Peyer's patch (tissue), 4 donors: ENCODE results near the gene ADGRG3.

Source experiments
- CTCF ChIP-seq, 6 experiments: fragments of 450-650 bp in 4 of 6; fragments of 200-600 bp in 2 of 6; sonication (generic) in 1 of 6; IDR thresholded peaks; one replicate each; pipeline ENCODE4 v1.5.1; 2017 to 2019; ENCODE audit warnings: antibody characterized with exemption in 6 of 6, mild to moderate bottlenecking in 3 of 6, moderate library complexity in 1 of 6
- POLR2A ChIP-seq, 2 donors: fragments of 450-650 bp; IDR thresholded peaks; one replicate each; pipeline ENCODE4 v1.5.1; 2017; ENCODE audit warnings: antibody characterized with exemption in 2 of 2, mild to moderate bottlenecking in 2 of 2, moderate library complexity in 2 of 2

DNA sequence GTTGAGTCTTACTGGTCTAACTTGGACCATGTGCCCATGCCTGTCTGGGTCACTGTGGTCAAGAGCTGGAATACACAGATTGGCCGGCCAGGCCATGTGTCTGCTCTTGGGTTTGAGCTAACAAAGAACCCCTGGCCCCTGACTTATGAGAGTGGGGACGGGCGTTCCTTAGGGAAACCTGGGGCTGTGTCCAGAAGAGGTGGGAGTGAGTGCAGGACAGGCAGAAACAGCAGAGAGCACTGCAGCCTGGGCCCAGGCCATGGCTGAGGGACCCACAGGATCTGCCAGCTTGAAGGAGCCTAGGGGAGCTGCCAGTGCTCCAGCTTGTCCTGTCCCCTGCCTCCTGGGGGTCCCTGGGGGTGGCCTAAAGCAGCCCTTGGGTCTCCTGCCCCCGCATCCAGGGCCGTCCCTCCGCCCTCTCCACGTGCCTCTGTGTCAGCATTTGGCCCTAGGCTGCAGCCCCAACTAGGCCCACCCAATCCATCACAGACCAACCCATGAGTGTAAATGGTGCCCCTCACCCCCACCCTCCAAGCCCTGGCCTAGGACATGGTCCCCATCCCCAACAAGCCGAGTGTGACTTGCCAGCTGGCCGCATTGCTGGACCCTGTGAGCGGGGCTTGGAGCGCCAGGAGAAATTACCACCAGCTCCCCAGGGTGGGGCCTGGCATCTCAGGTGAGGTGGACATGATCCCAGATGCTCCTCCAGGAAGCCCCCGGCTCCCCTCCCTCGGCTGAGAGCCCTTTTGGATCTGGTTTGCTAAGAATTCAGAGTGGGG is 14.0 kb downstream of the ADGRG3 start:
- TF ChIP-seq CTCF (IDR thresholded peaks at IDR 0.05) (no peak), POLR2A (IDR thresholded peaks at IDR 0.05) (no peak)
